AG04450 (cell line): Measurements from ENCODE around the gene PAX9. TPM values are rescaled to one million over a fixed set of nuclear protein-coding genes. Genes with fewer than 3 reads are reported as not detected.

ENCODE experiments used
- CTCF ChIA-PET: fragments of 300-600, 350-600 bp; formaldehyde crosslinking; extraction: SDS; loops from one replicate; lab custom pipeline; 2022; ENCODE audit warnings: antibody characterized with exemption, inconsistent platforms; lab: Charles Lee
- POLR2A ChIA-PET: fragments of 350-600 bp; formaldehyde crosslinking; extraction: SDS; loops from one replicate; lab custom pipeline; 2021; ENCODE audit warnings: antibody characterized with exemption, inconsistent platforms; lab: Yijun Ruan, JAX
- DNase-seq: peaks from one replicate; pipeline ENCODE4 v3.0.0-alpha.2; 2011; ENCODE audit warnings: low read depth, low spot score
- H3K27ac ChIP-seq: one replicate; pipeline ENCODE4 v1.5.1; 2012; ENCODE audit warnings: low read depth, low read length, control low read depth
- H3K27me3 ChIP-seq: one replicate; pipeline ENCODE4 v1.6.0; 2012; ENCODE audit warnings: low read length; ENCODE audit not compliant: control insufficient read depth, insufficient read depth
- H3K4me3 ChIP-seq: 2 replicates; pipeline ENCODE4 v1.5.1; 2011; ENCODE audit warnings: mild to moderate bottlenecking, low read depth, low read length, control low read depth
- H3K9me3 ChIP-seq: 2 replicates; pipeline ENCODE4 v1.5.1; 2012; ENCODE audit warnings: low read length; ENCODE audit not compliant: control insufficient read depth, insufficient read depth
- CTCF ChIP-seq: IDR thresholded peaks from 2 replicates; pipeline ENCODE4 v1.5.1; 2011; ENCODE audit warnings: low read depth, low read length, control low read depth, inconsistent platforms
- polyA plus RNA-seq: library from polyadenylated mRNA; depleted of rRNA; stranded (reverse); fragments of >200 nt; gene quantifications from 2 replicates; pipeline ENCODE4 v1.2.3, GENCODE V29; 2011

Gene PAX9
- polyA plus RNA-seq, 1 experiment = not detected

- ChIA-PET POLR2A (no interaction called here), CTCF (interaction anchor here (0.8 to 1.4 kb wide), 5 partner anchors 23 to 526 kb away, joined by 3 to 4 read pairs (median 3); no protein-coding TSS in a partner anchor)
- Histone ChIP-seq H3K27ac (no peak overlapping the region), H3K27me3 (no peaks in the 10 kb centered on the region), H3K9me3 (no peaks in the 10 kb centered on the region), H3K4me3 (no peak overlapping the region)
- no peak for DNase-seq
- TF ChIP-seq CTCF = no peak
These were observed 36.6 kb upstream of the PAX9 start for GRCh38 chr14:36625014-36625413.

- Histone ChIP-seq H3K27me3 (no peaks in the 10 kb centered on the region), H3K27ac (no peak overlapping the region), H3K9me3 (no peaks in the 10 kb centered on the region), H3K4me3 (no peak overlapping the region)
- DNase-seq = no peak
- TF ChIP-seq CTCF = no peak
- ChIA-PET CTCF (interaction anchor here (0.8 to 1.4 kb wide), 5 partner anchors 23 to 526 kb away, joined by 3 to 4 read pairs (median 3); no protein-coding TSS in a partner anchor), POLR2A (no interaction called here)
These were observed 36.2 kb upstream of the PAX9 start for GRCh38 chr14:36625436-36625835.

- ChIA-PET POLR2A (no interaction called here), CTCF (interaction anchor here (1.4 kb wide), 2 partner anchors 22 to 524 kb away, joined by 3 to 4 read pairs; no protein-coding TSS in a partner anchor)
These were observed 35.5 kb upstream of the PAX9 start for GRCh38 chr14:36626151-36626550.

GRCh38 chr14:36627981-36628380, 33.7 kb upstream of the PAX9 start:
- no peak for DNase-seq
- no peak overlapping the region for H3K4me3 ChIP-seq
- POLR2A ChIA-PET = no interaction called here
- TF ChIP-seq CTCF = no peak
- H3K27ac ChIP-seq = no peak overlapping the region
- H3K9me3 ChIP-seq = no peaks in the 10 kb centered on the region
- CTCF ChIA-PET = no interaction called here
- H3K27me3 ChIP-seq = no peaks in the 10 kb centered on the region

More at GRCh38 chr14:36626151-36626550, 35.5 kb upstream of the PAX9 start:
- DNase-seq = no peak
- Histone ChIP-seq H3K27ac (no peak overlapping the region), H3K4me3 (no peak overlapping the region), H3K9me3 (no peaks in the 10 kb centered on the region), H3K27me3 (no peaks in the 10 kb centered on the region)
- no peak for TF ChIP-seq CTCF

- POLR2A ChIA-PET = no interaction called here
- H3K27ac ChIP-seq = no peak overlapping the region
- no peaks in the 10 kb centered on the region for H3K27me3 ChIP-seq
- CTCF ChIA-PET = no interaction called here
- no peaks in the 10 kb centered on the region for H3K9me3 ChIP-seq
- DNase-seq = no peak
- no peak for TF ChIP-seq CTCF
- H3K4me3 ChIP-seq = no peak overlapping the region
These were observed 28.1 kb upstream of the PAX9 start for GRCh38 chr14:36633580-36633979.
